Activated CD4-positive, alpha-beta T cell treated with anti-CD3 and anti-CD28 coated beads for 1 hour (primary cell): ENCODE data around the gene TRAF6.

ENCODE experiments used
- DNase-seq: peaks from one replicate; pipeline ENCODE4 v3.0.0-alpha.2; 2020

TRAF6 gene

GRCh38 chr11:36456156-36456555 is 53.9 kb downstream of the TRAF6 start:
- DNase-seq: no peak

GRCh38 chr11:36455658-36456111 is 54.4 kb downstream of the TRAF6 start:
- no peak for DNase-seq

- no peak for DNase-seq
Measured at GRCh38 chr11:36454941-36455631, 55.0 kb downstream of the TRAF6 start.

- DNase-seq: no peak
Measured at GRCh38 chr11:36454551-36454940, 55.5 kb downstream of the TRAF6 start.

- DNase-seq: no peak
Measured at GRCh38 chr11:36453678-36454077, 56.4 kb downstream of the TRAF6 start.

- DNase-seq: no peak
Measured at GRCh38 chr11:36452961-36453360, 57.1 kb downstream of the TRAF6 start.

- DNase-seq: no peak
Measured at GRCh38 chr11:36452236-36452940, 57.7 kb downstream of the TRAF6 start.

GRCh38 chr11:36451681-36452080 is 58.4 kb downstream of the TRAF6 start:
- DNase-seq: no peak

- no peak for DNase-seq
Measured at GRCh38 chr11:36451045-36451444, 59.0 kb downstream of the TRAF6 start.

GRCh38 chr11:36450110-36450572 is 59.9 kb downstream of the TRAF6 start:
- no peak for DNase-seq

GRCh38 chr11:36449561-36450096 is 60.4 kb downstream of the TRAF6 start:
- DNase-seq: no peak

GRCh38 chr11:36447947-36448346 is 62.1 kb downstream of the TRAF6 start:
- DNase-seq: no peak

GRCh38 chr11:36447514-36447913 is 62.6 kb downstream of the TRAF6 start:
- no peak for DNase-seq

- no peak for DNase-seq
Measured at GRCh38 chr11:36446135-36446534, 63.9 kb downstream of the TRAF6 start.

- DNase-seq: no peak
Measured at GRCh38 chr11:36443661-36444060, 66.4 kb downstream of the TRAF6 start.

GRCh38 chr11:36441610-36442208 is 68.4 kb downstream of the TRAF6 start:
- DNase-seq: no peak

- DNase-seq: no peak
Measured at GRCh38 chr11:36438126-36438525, 71.9 kb downstream of the TRAF6 start.

- DNase-seq: no peak
Measured at GRCh38 chr11:36437413-36437812, 72.7 kb downstream of the TRAF6 start.
